AG10803 (cell line): Measurements from ENCODE around the gene ERRFI1.

ENCODE experiments used
- DNase-seq: peaks from one replicate; pipeline ENCODE4 v3.0.0; 2010; ENCODE audit warnings: low read depth
- H3K4me3 ChIP-seq: 2 replicates; pipeline ENCODE4 v1.5.1; 2011; ENCODE audit warnings: mild to moderate bottlenecking, low read length, control low read depth
- TF ChIP-seq, protein P1 (sequence below): conservative IDR thresholded peaks from 2 replicates; pipeline ENCODE4 v1.5.1; 2011; ENCODE audit warnings: mild to moderate bottlenecking, low read length, control low read depth, inconsistent platforms

Gene ERRFI1

DNA sequence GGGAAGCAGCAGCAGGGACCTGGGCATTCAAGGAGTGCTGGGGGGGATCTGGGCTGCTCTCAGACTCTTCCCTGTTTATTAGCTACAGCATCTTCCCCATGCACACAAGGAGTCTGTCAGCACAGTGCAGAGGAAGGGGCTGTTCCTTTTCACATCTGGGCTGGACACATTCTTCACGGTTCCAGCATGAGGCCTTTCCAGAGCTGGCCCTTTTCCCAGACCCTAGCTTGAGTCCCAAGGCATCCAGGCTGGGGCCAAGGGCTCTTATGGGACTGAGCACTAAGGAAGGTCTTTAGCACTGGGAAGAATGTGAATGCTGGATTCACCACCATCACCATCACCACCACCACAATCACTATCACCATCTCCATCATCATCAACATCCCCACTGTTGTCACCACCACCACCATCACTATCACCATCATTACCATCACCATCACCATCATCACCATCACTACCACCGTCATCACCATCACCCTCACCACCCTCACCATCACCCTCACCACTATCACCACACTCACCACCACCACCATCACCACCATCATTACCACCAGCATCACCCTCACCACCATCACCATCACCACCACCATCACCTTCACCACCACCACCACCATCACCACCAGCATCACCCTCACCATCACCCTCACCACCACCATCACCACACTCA, 36.2 kb downstream of the ERRFI1 start:
- TF ChIP-seq, protein P1, sequence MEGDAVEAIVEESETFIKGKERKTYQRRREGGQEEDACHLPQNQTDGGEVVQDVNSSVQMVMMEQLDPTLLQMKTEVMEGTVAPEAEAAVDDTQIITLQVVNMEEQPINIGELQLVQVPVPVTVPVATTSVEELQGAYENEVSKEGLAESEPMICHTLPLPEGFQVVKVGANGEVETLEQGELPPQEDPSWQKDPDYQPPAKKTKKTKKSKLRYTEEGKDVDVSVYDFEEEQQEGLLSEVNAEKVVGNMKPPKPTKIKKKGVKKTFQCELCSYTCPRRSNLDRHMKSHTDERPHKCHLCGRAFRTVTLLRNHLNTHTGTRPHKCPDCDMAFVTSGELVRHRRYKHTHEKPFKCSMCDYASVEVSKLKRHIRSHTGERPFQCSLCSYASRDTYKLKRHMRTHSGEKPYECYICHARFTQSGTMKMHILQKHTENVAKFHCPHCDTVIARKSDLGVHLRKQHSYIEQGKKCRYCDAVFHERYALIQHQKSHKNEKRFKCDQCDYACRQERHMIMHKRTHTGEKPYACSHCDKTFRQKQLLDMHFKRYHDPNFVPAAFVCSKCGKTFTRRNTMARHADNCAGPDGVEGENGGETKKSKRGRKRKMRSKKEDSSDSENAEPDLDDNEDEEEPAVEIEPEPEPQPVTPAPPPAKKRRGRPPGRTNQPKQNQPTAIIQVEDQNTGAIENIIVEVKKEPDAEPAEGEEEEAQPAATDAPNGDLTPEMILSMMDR, result no peak
- peak; percentile 30 for DNase-seq
- H3K4me3 ChIP-seq, result no peak overlapping the region

DNA sequence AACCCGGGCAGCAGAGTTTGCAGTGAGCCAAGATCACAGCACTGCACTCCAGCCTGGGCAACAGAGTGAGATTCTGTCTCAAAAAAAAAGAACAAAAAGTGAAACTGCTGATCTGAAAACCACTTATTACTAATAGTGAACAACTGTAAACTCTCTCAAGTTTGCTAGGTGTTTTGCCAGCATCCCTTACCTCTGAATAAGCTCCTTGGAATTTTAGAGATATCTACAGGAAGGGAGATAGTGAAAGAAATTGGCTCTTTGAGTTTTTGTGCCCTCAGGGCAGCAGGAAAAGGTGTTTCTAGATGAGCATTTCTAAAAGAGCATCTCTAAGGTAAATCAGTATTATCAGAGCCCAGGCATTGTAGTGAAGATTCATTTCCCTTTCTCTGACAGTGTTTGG, 37.5 kb downstream of the ERRFI1 start:
- TF ChIP-seq, protein P1, result no peak
- DNase-seq, result no peak
- no peak overlapping the region for H3K4me3 ChIP-seq

DNA sequence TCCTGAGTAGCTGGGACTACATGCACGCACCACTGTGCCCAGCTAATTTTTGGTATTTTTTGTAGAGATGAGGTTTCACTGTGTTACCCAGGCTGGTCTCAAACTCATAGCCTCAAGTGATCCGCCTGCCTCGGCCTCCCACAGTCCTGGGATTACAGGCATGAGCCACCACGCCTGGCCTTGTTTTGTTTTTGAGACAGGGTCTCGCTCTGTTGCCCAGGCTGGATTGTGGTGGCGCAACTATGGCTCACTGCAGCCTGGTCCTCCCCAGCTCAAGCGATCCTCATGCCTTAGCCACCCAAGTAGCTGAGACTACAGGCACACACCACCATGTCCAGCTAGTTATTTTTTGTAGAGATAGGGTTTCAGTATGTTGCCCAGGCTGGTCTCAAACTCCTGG, 38.6 kb downstream of the ERRFI1 start:
- no peak overlapping the region for H3K4me3 ChIP-seq
- TF ChIP-seq, protein P1, result no peak
- DNase-seq, result no peak

DNA sequence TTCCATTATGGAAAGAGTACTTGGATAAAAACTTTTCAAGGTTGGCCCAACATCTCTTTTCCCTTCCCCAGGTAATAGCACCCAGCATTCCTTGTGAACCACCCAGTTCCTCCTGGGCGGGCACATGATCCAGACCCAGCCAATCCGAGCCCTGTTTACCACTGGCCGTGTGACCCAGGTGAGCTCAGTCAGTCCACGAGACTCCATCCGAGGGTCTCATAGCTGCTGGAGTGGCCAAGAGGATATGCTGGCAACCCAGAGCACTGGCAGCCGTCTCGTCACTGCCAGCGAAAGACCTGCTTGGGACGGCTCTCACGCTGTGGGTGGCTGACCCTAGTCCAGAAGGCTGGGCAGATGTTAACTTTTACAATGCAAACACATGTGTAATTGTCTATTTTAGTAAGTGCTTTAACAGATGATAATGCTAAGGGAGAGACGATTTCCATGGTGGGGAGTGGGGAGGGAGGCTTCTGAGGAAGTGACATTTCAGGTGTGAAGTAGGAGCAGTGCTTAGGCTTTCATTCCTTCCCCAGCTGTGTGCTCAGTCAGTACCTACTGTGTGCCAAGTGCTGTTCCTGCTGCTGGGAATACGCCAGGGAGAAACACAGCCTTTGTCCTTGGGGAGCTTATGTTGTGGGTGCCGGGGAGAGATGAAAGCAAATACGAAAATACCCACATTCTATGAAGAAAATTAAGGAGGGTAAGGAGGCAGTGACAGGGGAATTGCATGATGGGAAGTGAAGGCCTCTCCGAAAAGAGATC, 40.1 kb downstream of the ERRFI1 start:
- no peak overlapping the region for H3K4me3 ChIP-seq
- TF ChIP-seq, protein P1, result no peak
- no peak for DNase-seq

DNA sequence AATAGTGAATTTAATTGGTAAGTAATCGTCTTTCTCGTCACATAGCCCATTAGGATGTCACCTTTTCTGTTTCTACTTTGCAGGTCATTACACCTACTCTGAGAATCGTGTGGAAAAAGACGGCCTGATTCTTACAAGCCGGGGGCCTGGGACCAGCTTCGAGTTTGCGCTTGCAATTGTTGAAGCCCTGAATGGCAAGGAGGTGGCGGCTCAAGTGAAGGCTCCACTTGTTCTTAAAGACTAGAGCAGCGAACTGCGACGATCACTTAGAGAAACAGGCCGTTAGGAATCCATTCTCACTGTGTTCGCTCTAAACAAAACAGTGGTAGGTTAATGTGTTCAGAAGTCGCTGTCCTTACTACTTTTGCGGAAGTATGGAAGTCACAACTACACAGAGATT, 41.3 kb downstream of the ERRFI1 start:
- H3K4me3 ChIP-seq, result no peak overlapping the region
- TF ChIP-seq, protein P1, result no peak
- no peak for DNase-seq

DNA sequence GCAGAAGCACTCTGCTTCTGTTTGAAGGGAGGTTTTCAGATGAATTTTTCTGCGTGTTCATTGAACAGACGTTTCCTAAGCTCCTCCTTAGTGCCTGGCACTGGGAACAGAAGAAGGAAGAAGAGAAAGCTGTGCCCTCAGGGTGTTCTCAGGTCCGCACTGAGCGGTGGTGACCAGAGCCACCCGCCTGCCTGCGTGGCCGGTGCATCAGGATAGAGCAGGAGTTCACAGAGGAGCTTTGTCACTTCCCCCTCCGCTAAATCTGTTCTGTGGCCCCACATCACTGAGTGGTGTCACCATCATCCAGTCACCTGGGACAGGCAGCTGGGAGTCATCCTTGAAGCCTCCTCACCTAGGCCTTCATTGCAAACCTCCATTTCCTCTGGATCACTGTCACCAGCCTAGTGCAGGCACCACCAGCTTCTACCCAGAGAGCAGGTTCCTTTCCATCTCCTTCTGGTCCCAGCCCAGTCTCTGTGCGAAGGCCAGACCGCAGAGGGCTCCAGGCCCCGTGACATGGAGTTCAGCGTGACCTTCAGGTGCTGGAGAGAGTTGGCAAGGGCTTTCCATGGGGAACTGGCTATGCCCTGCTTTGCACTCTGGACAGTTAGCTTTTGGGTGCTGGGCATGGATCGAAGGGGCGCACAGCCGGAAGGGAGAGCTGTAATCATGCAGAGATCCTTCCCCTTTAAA, 42.9 kb downstream of the ERRFI1 start:
- TF ChIP-seq, protein P1, result no peak

More for the DNA sequence above, 42.9 kb downstream of the ERRFI1 start:
- H3K4me3 ChIP-seq, result no peak overlapping the region
- no peak for DNase-seq
